ENCODE measurements around the gene MYO1A. TPM values are rescaled to one million over a fixed set of nuclear protein-coding genes. Genes with fewer than 3 reads are reported as not detected.

The MYO1A gene
- polyA plus RNA-seq, 1 of the 3 experiments (the other 2 are of a cell fraction) = not detected

- TF ChIP-seq USF1 (IDR thresholded peaks at IDR 0.05; ENCODE audit: borderline replicate concordance, low read depth) (no peak), IRF3 (IDR thresholded peaks at IDR 0.05; ENCODE audit: low read depth, low read length) (no peak)
These were observed 48.6 kb upstream of the MYO1A start (continued) for GRCh38 chr12:57098546-57098945.

- POLR2A ChIA-PET = no interaction called here
- peaks cover 12 to 30% of the 10 kb centered on the region in 2 experiments for H3K36me3 ChIP-seq (replicated peaks in 1 of 2; ENCODE audit: control insufficient read depth in 1 of 2, insufficient read depth in 2 of 2, low read length in 1 of 2)
- no peak overlapping the region for H3K9ac ChIP-seq
- no peak overlapping the region for H3K4me2 ChIP-seq
- 85% methylated on average over 8 of the region's 8 CpGs for WGBS (ENCODE audit: low lambda C conversion rate)
- H3K27me3 ChIP-seq (ENCODE audit: insufficient read depth) = no peaks in the 10 kb centered on the region
- no peak overlapping the region for H2AFZ ChIP-seq (ENCODE audit: low read depth)
- peaks cover 5% of the 10 kb centered on the region for H3K79me2 ChIP-seq (ENCODE audit: insufficient read depth)
- H3F3A ChIP-seq (replicated peaks; ENCODE audit: insufficient read depth) = peaks cover 2% of the 10 kb centered on the region
- no peak for DNase-seq
- no peak overlapping the region for H3K27ac ChIP-seq (ENCODE audit: low read depth in 2 of 2, low read length in 1 of 2)
- H3K4me1 ChIP-seq (ENCODE audit: control insufficient read depth in 1 of 2, insufficient read depth in 2 of 2, low read depth in 1 of 2, low read length in 1 of 2) = peaks cover 0 to 12% of the 10 kb centered on the region in 2 experiments; a peak in 1 of 4 replicates
- peaks cover 13% of the 10 kb centered on the region for H4K20me1 ChIP-seq (ENCODE audit: insufficient read depth)
- H3K9me3 ChIP-seq = no peaks in the 10 kb centered on the region
- H3K9me2 ChIP-seq = no peaks in the 10 kb centered on the region
- CTCF ChIA-PET = interaction anchor here (0.7 to 23.2 kb wide), 9 partner anchors 14 to 91 kb away, joined by 3 to 339 read pairs (median 5); partner anchors contain the start of genes NEMP1, STAT6 and ZBTB39
- TF ChIP-seq MAX (IDR thresholded peaks at IDR 0.05; ENCODE audit: low read depth) (no peak), ELF1 (IDR thresholded peaks at IDR 0.05) (no peak), USF1 (IDR thresholded peaks at IDR 0.05; ENCODE audit: borderline replicate concordance, low read depth) (no peak), CHD2 (IDR thresholded peaks at IDR 0.05; ENCODE audit: low read length, partially characterized antibody) (no peak), TCF12 (IDR thresholded peaks at IDR 0.05) (no peak), FOSL2 (IDR thresholded peaks at IDR 0.05; ENCODE audit: borderline replicate concordance, low read depth) (no peak), GABPA (IDR thresholded peaks at IDR 0.05; ENCODE audit: low read depth) (no peak), REST (IDR thresholded peaks at IDR 0.05; ENCODE audit: low read depth, low read length) (no peak), RFX5 (IDR thresholded peaks at IDR 0.05; ENCODE audit: low read length) (no peak), TEAD4 (IDR thresholded peaks at IDR 0.05; ENCODE audit: borderline replicate concordance, insufficient read depth) (no peak), RAD21 (IDR thresholded peaks at IDR 0.05; ENCODE audit: low read length) (no peak), FOXM1 (IDR thresholded peaks at IDR 0.05; ENCODE audit: low read depth) (no peak), RXRA (IDR thresholded peaks at IDR 0.05; ENCODE audit: borderline replicate concordance, low read depth) (no peak), PBX3 (IDR thresholded peaks at IDR 0.05) (no peak), CTCF (IDR thresholded peaks at IDR 0.05) (no peak), ZBTB33 (IDR thresholded peaks at IDR 0.05; ENCODE audit: borderline replicate concordance, low read depth) (no peak), RCOR1 (IDR thresholded peaks at IDR 0.05; ENCODE audit: low read length) (no peak)
- no peak overlapping the region for H3K4me3 ChIP-seq (ENCODE audit: low read depth in 2 of 2, low read length in 1 of 2)
These were observed 47.6 kb upstream of the MYO1A start for GRCh38 chr12:57097554-57097835.

All from SK-N-SH (cell line).